Kidney (tissue), 14 donors: ENCODE data around the gene TMEM80. TPM values are rescaled to one million over a fixed set of nuclear protein-coding genes. Genes with fewer than 3 reads are reported as not detected.
A peak's percentile ranks its signal among the peaks of the same experiment; 100 is the strongest.

Experiments used
- DNase-seq, 5 donors: peaks; one replicate each; pipeline ENCODE4 v3.0.0-alpha.2; 2013 to 2020
- FAIRE-seq: peaks from 2 replicates; lab custom pipeline; 2012; peaks lifted over from hg19 to GRCh38; lab: Jason Lieb, UNC
- H3K27ac ChIP-seq, 2 donors: one replicate each; pipeline ENCODE4 v1.7.0; 2013; ENCODE audit warnings: low read depth in 2 of 2, low read length in 2 of 2, inconsistent platforms in 1 of 2
- H3K27me3 ChIP-seq: one replicate; pipeline ENCODE4 v1.7.1; 2013; ENCODE audit warnings: low read length, inconsistent platforms; ENCODE audit not compliant: control insufficient read depth, insufficient read depth
- H3K36me3 ChIP-seq, 3 donors: one replicate each; pipeline versions ENCODE4 v1.7.0 to v1.7.1; 2013; ENCODE audit warnings: low read length in 3 of 3, control low read depth in 1 of 3, inconsistent platforms in 1 of 3; ENCODE audit not compliant: insufficient read depth in 3 of 3, control insufficient read depth in 2 of 3
- H3K4me1 ChIP-seq, 3 donors: one replicate each; pipeline versions ENCODE4 v1.7.0 to v1.7.1; 2013; ENCODE audit warnings: low read length in 3 of 3, inconsistent platforms in 1 of 3, low read depth in 1 of 3; ENCODE audit not compliant: control insufficient read depth in 2 of 3, insufficient read depth in 2 of 3
- H3K4me3 ChIP-seq, 3 donors: one replicate each; pipeline versions ENCODE4 v1.7.0 to v1.8.1; 2013; ENCODE audit warnings: low read length in 3 of 3, control low read depth in 1 of 3, inconsistent platforms in 1 of 3
- H3K9ac ChIP-seq, 3 donors: one replicate each; pipeline versions ENCODE4 v1.7.0 to v1.7.1; 2013; ENCODE audit warnings: low read length in 3 of 3, control low read depth in 1 of 3, inconsistent platforms in 1 of 3
- H3K9me3 ChIP-seq, 3 donors: one replicate each; pipeline versions ENCODE4 v1.7.0 to v1.7.1; 2013; ENCODE audit warnings: low read length in 3 of 3, control low read depth in 1 of 3, inconsistent platforms in 1 of 3; ENCODE audit not compliant: control insufficient read depth in 2 of 3, insufficient read depth in 1 of 3
- CTCF ChIP-seq: IDR thresholded peaks from 3 replicates; pipeline ENCODE4 v1.5.1; 2012; ENCODE audit warnings: mild to moderate bottlenecking, moderate library complexity, borderline replicate concordance; ENCODE audit not compliant: insufficient read depth; ENCODE audit errors: extremely low read depth
- intact Hi-C: fragments of 100-400 bp; cut with DNase I; formaldehyde crosslinking; loops from one replicate; pipeline ENCODE4 v1.11.1; 2022
- polyA plus RNA-seq: library from polyadenylated mRNA; stranded (reverse); fragments of 350-450 nt; fragmentation: Illumina TruSeq; extraction: RNeasy Lipid Tissue Mini Kit (QIAGEN cat#74804); gene quantifications from one replicate; pipeline ENCODE4 v1.2.3, GENCODE V29; 2014; ENCODE audit warnings: low read depth, low replicate concordance; ENCODE audit not compliant: insufficient read depth
- total RNA-seq: library from RNA; stranded (reverse); fragmentation: NEBNext Ultra II Directional; extraction: Animal tissue kit (Norgen Biotek cat#: 25700); gene quantifications from one replicate; pipeline ENCODE4 v1.2.1, GENCODE V29; 2021
- donor health status: control.
- donor health status: control.
- donor health status: control.
- donor health status: control.
- donor health status: control.
- donor health status: DM: yes; HTN: yes; CAD: no.
- donor health status: Normal renal cell carcinoma (clear cell type).

The TMEM80 gene
- total and polyA plus RNA-seq, 2 donors from 2014 or later, result 36.2 to 38.6 TPM

- FAIRE-seq, result no peak
- DNase-seq, result peak in 4 of 5 donors; percentile 42 to 87 (median 69)
- TF ChIP-seq CTCF, result no peak
- H3K27me3 ChIP-seq, result no peaks in the 10 kb centered on the region
- no peaks in the 10 kb centered on the region for H3K36me3 ChIP-seq
- peak overlapping the region in 2 of 3 donors; percentile 32 to 84 for H3K9ac ChIP-seq
- peak overlapping the region; percentile 90 to 92 for H3K27ac ChIP-seq
- H3K9me3 ChIP-seq, result no peaks in the 10 kb centered on the region
- H3K4me1 ChIP-seq, result peaks cover 0 to 61% (median 27%) of the 10 kb centered on the region in 3 donors
- intact Hi-C loops, result no loop called here
- peak overlapping the region; percentile 47 to 74 (median 73) for H3K4me3 ChIP-seq
Measured at GRCh38 chr11:706957-707816, 11.6 kb downstream of the TMEM80 start.

- Histone ChIP-seq H3K9me3 (no peaks in the 10 kb centered on the region), H3K4me3 (peak overlapping the region in 1 of 3 donors; percentile 74), H3K27me3 (no peaks in the 10 kb centered on the region), H3K27ac (peak overlapping the region; percentile 90 to 92), H3K4me1 (peaks cover 0 to 62% (median 21%) of the 10 kb centered on the region in 3 donors), H3K36me3 (no peaks in the 10 kb centered on the region), H3K9ac (peak overlapping the region in 2 of 3 donors; percentile 48 to 84)
- FAIRE-seq (no peak), DNase-seq (peak; percentile 65 to 93 (median 75))
- TF ChIP-seq CTCF, result no peak
- intact Hi-C loops, result no loop called here
Measured at GRCh38 chr11:707817-708420, 12.3 kb downstream of the TMEM80 start.

GRCh38 chr11:708511-708910 lies 12.9 kb downstream of the TMEM80 start:
- DNase-seq (no peak), FAIRE-seq (no peak)
- H3K27me3 ChIP-seq, result no peaks in the 10 kb centered on the region
- H3K27ac ChIP-seq, result peak overlapping the region; percentile 90 to 92
- peak overlapping the region in 2 of 3 donors; percentile 40 to 48 for H3K9ac ChIP-seq
- peaks cover 0 to 57% (median 21%) of the 10 kb centered on the region in 3 donors for H3K4me1 ChIP-seq
- intact Hi-C loops, result no loop called here
- no peaks in the 10 kb centered on the region for H3K9me3 ChIP-seq
- H3K36me3 ChIP-seq, result no peaks in the 10 kb centered on the region
- no peak for TF ChIP-seq CTCF
- peak overlapping the region in 1 of 3 donors; percentile 74 for H3K4me3 ChIP-seq
